ENCODE data around the gene FBN2.

DNA sequence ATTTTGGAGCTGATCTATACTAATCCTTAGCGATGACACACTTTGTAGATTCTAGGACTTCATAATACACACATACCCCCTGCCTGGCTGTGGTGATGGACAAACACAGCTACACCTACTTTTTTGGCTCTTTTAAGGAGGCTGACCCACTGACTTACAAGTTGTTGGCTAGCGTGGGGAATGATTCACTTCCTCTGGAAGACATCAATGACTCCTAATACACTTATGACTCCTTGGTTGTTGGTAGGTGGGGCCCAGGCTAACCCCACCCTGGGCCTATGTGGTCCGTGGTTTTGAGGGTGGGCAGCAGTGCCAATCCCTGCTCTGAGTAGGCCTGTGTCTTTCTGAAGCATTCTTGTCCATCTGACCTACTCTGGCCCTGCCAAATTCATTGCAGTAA lies 310.0 kb downstream of the FBN2 start:
- TF ChIP-seq, protein P1, sequence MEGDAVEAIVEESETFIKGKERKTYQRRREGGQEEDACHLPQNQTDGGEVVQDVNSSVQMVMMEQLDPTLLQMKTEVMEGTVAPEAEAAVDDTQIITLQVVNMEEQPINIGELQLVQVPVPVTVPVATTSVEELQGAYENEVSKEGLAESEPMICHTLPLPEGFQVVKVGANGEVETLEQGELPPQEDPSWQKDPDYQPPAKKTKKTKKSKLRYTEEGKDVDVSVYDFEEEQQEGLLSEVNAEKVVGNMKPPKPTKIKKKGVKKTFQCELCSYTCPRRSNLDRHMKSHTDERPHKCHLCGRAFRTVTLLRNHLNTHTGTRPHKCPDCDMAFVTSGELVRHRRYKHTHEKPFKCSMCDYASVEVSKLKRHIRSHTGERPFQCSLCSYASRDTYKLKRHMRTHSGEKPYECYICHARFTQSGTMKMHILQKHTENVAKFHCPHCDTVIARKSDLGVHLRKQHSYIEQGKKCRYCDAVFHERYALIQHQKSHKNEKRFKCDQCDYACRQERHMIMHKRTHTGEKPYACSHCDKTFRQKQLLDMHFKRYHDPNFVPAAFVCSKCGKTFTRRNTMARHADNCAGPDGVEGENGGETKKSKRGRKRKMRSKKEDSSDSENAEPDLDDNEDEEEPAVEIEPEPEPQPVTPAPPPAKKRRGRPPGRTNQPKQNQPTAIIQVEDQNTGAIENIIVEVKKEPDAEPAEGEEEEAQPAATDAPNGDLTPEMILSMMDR (IDR thresholded peaks at IDR 0.05 in 2 of 3, conservative IDR thresholded peaks at IDR 0.05 in 1 of 3; ENCODE audit: borderline replicate concordance in 1 of 3, insufficient read depth in 1 of 3, low read depth in 2 of 3, low read length in 2 of 3) = no peak
- no peak for TF ChIP-seq POLR2AphosphoS5 (IDR thresholded peaks at IDR 0.05; ENCODE audit: low read depth, low read length)
- TF ChIP-seq, protein P2, sequence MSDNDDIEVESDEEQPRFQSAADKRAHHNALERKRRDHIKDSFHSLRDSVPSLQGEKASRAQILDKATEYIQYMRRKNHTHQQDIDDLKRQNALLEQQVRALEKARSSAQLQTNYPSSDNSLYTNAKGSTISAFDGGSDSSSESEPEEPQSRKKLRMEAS (IDR thresholded peaks at IDR 0.05) = no peak
- TF ChIP-seq POLR2A (IDR thresholded peaks at IDR 0.05; ENCODE audit: borderline replicate concordance, extremely low read depth, insufficient read depth, insufficient read length) = no peak
- TF ChIP-seq EZH2phosphoT487 (IDR thresholded peaks at IDR 0.05; ENCODE audit: borderline replicate concordance) = no peak
- no peak for TF ChIP-seq ZNF274 (IDR thresholded peaks at IDR 0.05; ENCODE audit: low read depth, low read length)
- TF ChIP-seq YY1 (IDR thresholded peaks at IDR 0.05; ENCODE audit: extremely low read depth, insufficient replicate concordance, low read depth, low read length) = no peak
- no peak for TF ChIP-seq RAD21 (IDR thresholded peaks at IDR 0.05; ENCODE audit: low read depth)
- TF ChIP-seq, protein P3, sequence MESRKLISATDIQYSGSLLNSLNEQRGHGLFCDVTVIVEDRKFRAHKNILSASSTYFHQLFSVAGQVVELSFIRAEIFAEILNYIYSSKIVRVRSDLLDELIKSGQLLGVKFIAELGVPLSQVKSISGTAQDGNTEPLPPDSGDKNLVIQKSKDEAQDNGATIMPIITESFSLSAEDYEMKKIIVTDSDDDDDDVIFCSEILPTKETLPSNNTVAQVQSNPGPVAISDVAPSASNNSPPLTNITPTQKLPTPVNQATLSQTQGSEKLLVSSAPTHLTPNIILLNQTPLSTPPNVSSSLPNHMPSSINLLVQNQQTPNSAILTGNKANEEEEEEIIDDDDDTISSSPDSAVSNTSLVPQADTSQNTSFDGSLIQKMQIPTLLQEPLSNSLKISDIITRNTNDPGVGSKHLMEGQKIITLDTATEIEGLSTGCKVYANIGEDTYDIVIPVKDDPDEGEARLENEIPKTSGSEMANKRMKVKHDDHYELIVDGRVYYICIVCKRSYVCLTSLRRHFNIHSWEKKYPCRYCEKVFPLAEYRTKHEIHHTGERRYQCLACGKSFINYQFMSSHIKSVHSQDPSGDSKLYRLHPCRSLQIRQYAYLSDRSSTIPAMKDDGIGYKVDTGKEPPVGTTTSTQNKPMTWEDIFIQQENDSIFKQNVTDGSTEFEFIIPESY (IDR thresholded peaks at IDR 0.05; ENCODE audit: extremely low read depth, insufficient replicate concordance, low read length) = no peak
- TF ChIP-seq SRF (IDR thresholded peaks at IDR 0.05; ENCODE audit: low read depth) = no peak
- TF ChIP-seq EZH2 (IDR thresholded peaks at IDR 0.05) = no peak
- TF ChIP-seq TCF7L2 (IDR thresholded peaks at IDR 0.05; ENCODE audit: borderline replicate concordance, extremely low read depth, insufficient read depth, insufficient read length) = no peak
